Brain microvascular endothelial cell (primary cell): ENCODE data around the gene PLB1.
A peak's percentile ranks its signal among the peaks of the same experiment; 100 is the strongest.

Source experiments
- DNase-seq: peaks from one replicate; pipeline ENCODE4 v3.0.0-alpha.2; 2020
- H3K27ac ChIP-seq: fragments of 250-450 bp; sonication (Bioruptor Pico); 2 replicates; pipeline ENCODE4 v1.5.1; 2020; ENCODE audit warnings: mild to moderate bottlenecking, moderate library complexity
- H3K27me3 ChIP-seq: fragments of 250-450 bp; sonication (Bioruptor Pico); replicated peaks from 2 replicates; pipeline ENCODE4 v1.5.1; 2020; ENCODE audit warnings: mild to moderate bottlenecking
- H3K36me3 ChIP-seq: fragments of 250-450 bp; sonication (Bioruptor Pico); replicated peaks from 2 replicates; pipeline ENCODE4 v1.5.1; 2020; ENCODE audit warnings: mild to moderate bottlenecking
- H3K4me3 ChIP-seq: 2 replicates; pipeline ENCODE4 v1.5.1; 2011; ENCODE audit warnings: low read depth, mild to moderate bottlenecking, control low read depth, low read length, moderate library complexity
- CTCF ChIP-seq: IDR thresholded peaks from 2 replicates; pipeline ENCODE4 v1.5.1; 2011; ENCODE audit warnings: low read depth, mild to moderate bottlenecking, moderate library complexity, low read length, control low read depth, inconsistent platforms; ENCODE audit errors: missing control alignments
- in situ Hi-C: cut with HindIII; loops from 2 replicates; pipeline ENCODE4 v1.10.0; 2017; ENCODE audit warnings: low sequenced_read_pairs, low pct_ligation_motif_present

Gene PLB1

DNA sequence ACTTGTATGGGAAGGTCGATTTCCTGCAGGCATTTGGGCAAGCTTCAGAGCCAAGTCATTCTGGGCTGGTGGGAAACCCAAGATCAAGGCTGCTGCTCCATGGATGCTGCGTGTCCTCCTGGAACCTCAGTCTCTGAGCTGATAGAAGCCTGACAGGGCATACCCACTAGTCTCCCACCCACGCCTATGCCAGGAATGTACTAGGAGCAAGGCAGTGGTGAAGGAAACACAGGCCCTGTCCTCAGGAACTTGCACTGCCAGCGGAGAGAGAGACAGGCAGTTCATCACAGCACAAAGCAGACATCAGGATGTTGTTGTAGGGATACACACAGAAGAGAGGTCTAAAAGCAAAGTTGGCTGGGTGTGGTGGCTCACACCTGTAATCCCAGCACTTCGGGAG, 84.2 kb downstream of the PLB1 start:
- in situ Hi-C loops: no loop called here
- no peak for TF ChIP-seq CTCF
- DNase-seq: no peak

GRCh38 chr2:28581312-28581711, 85.5 kb downstream of the PLB1 start:
- no peak overlapping the region for H3K4me3 ChIP-seq
- in situ Hi-C loops: no loop called here
- no peak for TF ChIP-seq CTCF

More for the DNA sequence above, 84.2 kb downstream of the PLB1 start:
- no peak overlapping the region for H3K27ac ChIP-seq
- no peaks in the 10 kb centered on the region for H3K36me3 ChIP-seq
- H3K27me3 ChIP-seq: no peaks in the 10 kb centered on the region
- no peak overlapping the region for H3K4me3 ChIP-seq

GRCh38 chr2:28582152-28582551, 86.3 kb downstream of the PLB1 start:
- no peaks in the 10 kb centered on the region for H3K36me3 ChIP-seq

More at GRCh38 chr2:28581312-28581711, 85.5 kb downstream of the PLB1 start:
- DNase-seq: no peak
- Histone ChIP-seq H3K27ac (no peak overlapping the region), H3K27me3 (no peaks in the 10 kb centered on the region), H3K36me3 (no peaks in the 10 kb centered on the region)

GRCh38 chr2:28582595-28582994, 86.7 kb downstream of the PLB1 start:
- H3K27me3 ChIP-seq: no peaks in the 10 kb centered on the region
- H3K36me3 ChIP-seq: no peaks in the 10 kb centered on the region
- DNase-seq: no peak
- TF ChIP-seq CTCF: no peak
- no peak overlapping the region for H3K27ac ChIP-seq
- H3K4me3 ChIP-seq: no peak overlapping the region
- in situ Hi-C loops: no loop called here

More at GRCh38 chr2:28582152-28582551, 86.3 kb downstream of the PLB1 start:
- in situ Hi-C loops: no loop called here
- DNase-seq: no peak
- TF ChIP-seq CTCF: no peak
- no peak overlapping the region for H3K4me3 ChIP-seq
- H3K27ac ChIP-seq: no peak overlapping the region
- no peaks in the 10 kb centered on the region for H3K27me3 ChIP-seq

GRCh38 chr2:28583899-28584553, 88.2 kb downstream of the PLB1 start:
- Histone ChIP-seq H3K4me3 (peak overlapping the region; percentile 32), H3K36me3 (no peaks in the 10 kb centered on the region), H3K27ac (peak overlapping the region; percentile 99), H3K27me3 (no peaks in the 10 kb centered on the region)
- DNase-seq: peak; percentile 98
- no peak for TF ChIP-seq CTCF
- in situ Hi-C loops: no loop called here

- DNase-seq: no peak
- Histone ChIP-seq H3K4me3 (no peak overlapping the region), H3K36me3 (no peaks in the 10 kb centered on the region), H3K27ac (no peak overlapping the region), H3K27me3 (no peaks in the 10 kb centered on the region)
- in situ Hi-C loops: no loop called here
- TF ChIP-seq CTCF: no peak
These were observed 91.0 kb downstream of the PLB1 start for GRCh38 chr2:28586867-28587266.
